ENCODE results near the gene BRIP1. TPM values are rescaled to one million over a fixed set of nuclear protein-coding genes. Genes with fewer than 3 reads are reported as not detected.

The BRIP1 gene
- total and polyA plus RNA-seq, 9 of the 15 experiments (the other 6 are each of a cell fraction or from before 2014, with no cell fraction given) = 2.4 to 17.5 (median 11.2) TPM

DNA sequence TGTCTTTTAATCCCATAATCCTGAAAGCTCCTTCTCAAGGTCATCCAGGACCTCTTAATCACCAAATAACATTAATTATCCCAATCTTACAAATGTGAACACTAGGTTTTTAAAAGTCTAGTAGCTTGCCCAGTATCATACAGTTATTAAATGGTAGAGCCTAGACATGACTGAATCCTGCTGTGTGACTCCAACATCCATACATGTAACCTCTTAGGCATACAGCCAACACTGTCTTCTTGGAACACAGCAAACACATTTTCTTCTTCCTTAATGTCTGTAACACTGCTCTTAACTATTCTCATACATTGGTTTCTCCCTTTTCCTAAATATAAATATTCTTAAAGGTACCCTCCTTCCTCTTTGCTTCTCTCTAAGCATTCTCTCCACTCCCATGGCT is 13.7 kb downstream of the BRIP1 start:
- Histone ChIP-seq H3K4me2 (ENCODE audit: insufficient read depth, low read length) (no peak overlapping the region), H3K4me1 (replicated peaks in 1 of 2; ENCODE audit: control insufficient read depth in 2 of 2, insufficient read depth in 2 of 2, low read length in 2 of 2) (no peaks in the 10 kb centered on the region), H2AFZ (ENCODE audit: low read depth, low read length) (no peak overlapping the region), H3K9ac (ENCODE audit: insufficient read depth in 1 of 2, low read depth in 2 of 2, low read length in 2 of 2) (no peak overlapping the region), H3K4me3 (no peak overlapping the region), H3K79me2 (ENCODE audit: control insufficient read depth, insufficient read depth, low read length) (0 out of 3 replicates have a peak, but pooled peaks cover 2% of the 10 kb centered on the region), H3K9me1 (ENCODE audit: control insufficient read depth, insufficient read depth, low read length) (no peaks in the 10 kb centered on the region), H3K27me3 (ENCODE audit: control insufficient read depth in 2 of 2, insufficient read depth in 2 of 2, low read length in 2 of 2) (no peaks in the 10 kb centered on the region), H3K9me3 (replicated peaks; ENCODE audit: control insufficient read depth, insufficient read depth, low read depth, low read length) (no peaks in the 10 kb centered on the region), H3K36me3 (ENCODE audit: control insufficient read depth, insufficient read depth, low read length) (peaks cover 57% of the 10 kb centered on the region), H4K20me1 (replicated peaks; ENCODE audit: control insufficient read depth, insufficient read depth, low read length) (no peaks in the 10 kb centered on the region), H3K27ac (ENCODE audit: extremely low read depth, low read depth, low read length) (no peak overlapping the region)
- ChIA-PET CTCF (ENCODE audit: low intra/inter-chr PET ratio) (interaction anchor here (0.7 kb wide), 1 partner anchor 12 kb away, joined by 3 read pairs; no protein-coding TSS in a partner anchor), POLR2A (interaction anchor here (1.1 to 2.9 kb wide), 2 partner anchors 14 to 204 kb away, joined by 3 to 10 read pairs; partner anchors contain the start of gene BRIP1)
- FAIRE-seq (no peak), ATAC-seq (no peak), DNase-seq (ENCODE audit: extremely low read depth in 1 of 4, low spot score in 3 of 4) (no peak)
- TF ChIP-seq CAMTA2 (CRISPR knock-in tag; conservative IDR thresholded peaks at IDR 0.05) = no peak
- TF ChIP-seq, protein P1, sequence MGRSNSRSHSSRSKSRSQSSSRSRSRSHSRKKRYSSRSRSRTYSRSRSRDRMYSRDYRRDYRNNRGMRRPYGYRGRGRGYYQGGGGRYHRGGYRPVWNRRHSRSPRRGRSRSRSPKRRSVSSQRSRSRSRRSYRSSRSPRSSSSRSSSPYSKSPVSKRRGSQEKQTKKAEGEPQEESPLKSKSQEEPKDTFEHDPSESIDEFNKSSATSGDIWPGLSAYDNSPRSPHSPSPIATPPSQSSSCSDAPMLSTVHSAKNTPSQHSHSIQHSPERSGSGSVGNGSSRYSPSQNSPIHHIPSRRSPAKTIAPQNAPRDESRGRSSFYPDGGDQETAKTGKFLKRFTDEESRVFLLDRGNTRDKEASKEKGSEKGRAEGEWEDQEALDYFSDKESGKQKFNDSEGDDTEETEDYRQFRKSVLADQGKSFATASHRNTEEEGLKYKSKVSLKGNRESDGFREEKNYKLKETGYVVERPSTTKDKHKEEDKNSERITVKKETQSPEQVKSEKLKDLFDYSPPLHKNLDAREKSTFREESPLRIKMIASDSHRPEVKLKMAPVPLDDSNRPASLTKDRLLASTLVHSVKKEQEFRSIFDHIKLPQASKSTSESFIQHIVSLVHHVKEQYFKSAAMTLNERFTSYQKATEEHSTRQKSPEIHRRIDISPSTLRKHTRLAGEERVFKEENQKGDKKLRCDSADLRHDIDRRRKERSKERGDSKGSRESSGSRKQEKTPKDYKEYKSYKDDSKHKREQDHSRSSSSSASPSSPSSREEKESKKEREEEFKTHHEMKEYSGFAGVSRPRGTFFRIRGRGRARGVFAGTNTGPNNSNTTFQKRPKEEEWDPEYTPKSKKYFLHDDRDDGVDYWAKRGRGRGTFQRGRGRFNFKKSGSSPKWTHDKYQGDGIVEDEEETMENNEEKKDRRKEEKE (IDR thresholded peaks at IDR 0.05; ENCODE audit: borderline replicate concordance in 1 of 2, control insufficient read depth in 1 of 2, low read depth in 2 of 2, low read length in 1 of 2) = 0 out of 4 replicates have a peak, but pooled peaks of 1 of the 2 experiments have one; percentile 20
- TF ChIP-seq, protein P2, sequence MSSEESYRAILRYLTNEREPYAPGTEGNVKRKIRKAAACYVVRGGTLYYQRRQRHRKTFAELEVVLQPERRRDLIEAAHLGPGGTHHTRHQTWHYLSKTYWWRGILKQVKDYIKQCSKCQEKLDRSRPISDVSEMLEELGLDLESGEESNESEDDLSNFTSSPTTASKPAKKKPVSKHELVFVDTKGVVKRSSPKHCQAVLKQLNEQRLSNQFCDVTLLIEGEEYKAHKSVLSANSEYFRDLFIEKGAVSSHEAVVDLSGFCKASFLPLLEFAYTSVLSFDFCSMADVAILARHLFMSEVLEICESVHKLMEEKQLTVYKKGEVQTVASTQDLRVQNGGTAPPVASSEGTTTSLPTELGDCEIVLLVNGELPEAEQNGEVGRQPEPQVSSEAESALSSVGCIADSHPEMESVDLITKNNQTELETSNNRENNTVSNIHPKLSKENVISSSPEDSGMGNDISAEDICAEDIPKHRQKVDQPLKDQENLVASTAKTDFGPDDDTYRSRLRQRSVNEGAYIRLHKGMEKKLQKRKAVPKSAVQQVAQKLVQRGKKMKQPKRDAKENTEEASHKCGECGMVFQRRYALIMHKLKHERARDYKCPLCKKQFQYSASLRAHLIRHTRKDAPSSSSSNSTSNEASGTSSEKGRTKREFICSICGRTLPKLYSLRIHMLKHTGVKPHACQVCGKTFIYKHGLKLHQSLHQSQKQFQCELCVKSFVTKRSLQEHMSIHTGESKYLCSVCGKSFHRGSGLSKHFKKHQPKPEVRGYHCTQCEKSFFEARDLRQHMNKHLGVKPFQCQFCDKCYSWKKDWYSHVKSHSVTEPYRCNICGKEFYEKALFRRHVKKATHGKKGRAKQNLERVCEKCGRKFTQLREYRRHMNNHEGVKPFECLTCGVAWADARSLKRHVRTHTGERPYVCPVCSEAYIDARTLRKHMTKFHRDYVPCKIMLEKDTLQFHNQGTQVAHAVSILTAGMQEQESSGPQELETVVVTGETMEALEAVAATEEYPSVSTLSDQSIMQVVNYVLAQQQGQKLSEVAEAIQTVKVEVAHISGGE (CRISPR knock-in tag; IDR thresholded peaks at IDR 0.05) = peak in 1 of 3 experiments; percentile 83; a peak in 2 of 6 replicates
- in situ Hi-C loops (cut with MboI) (loop anchor here (10.0 kb wide), 1 partner anchor 425 kb away; no protein-coding TSS in a partner anchor), intact Hi-C loops (cut with micrococcal nuclease) (no loop called here)
- BruUV-seq (replicated peaks) = no TSS peak
